Inferior parietal cortex (tissue), 1 donor: ENCODE data around the gene PPP1R1B.

Source experiments
- DNase-seq: peaks from one replicate; pipeline ENCODE4 v3.0.0-alpha.2; 2016; ENCODE audit errors: extremely low spot score

The PPP1R1B gene

GRCh38 chr17:39652587-39653315, 26.0 kb downstream of the PPP1R1B start:
- DNase-seq: no peak

- DNase-seq: no peak
Measured at GRCh38 chr17:39653316-39653661, 26.5 kb downstream of the PPP1R1B start.

DNA sequence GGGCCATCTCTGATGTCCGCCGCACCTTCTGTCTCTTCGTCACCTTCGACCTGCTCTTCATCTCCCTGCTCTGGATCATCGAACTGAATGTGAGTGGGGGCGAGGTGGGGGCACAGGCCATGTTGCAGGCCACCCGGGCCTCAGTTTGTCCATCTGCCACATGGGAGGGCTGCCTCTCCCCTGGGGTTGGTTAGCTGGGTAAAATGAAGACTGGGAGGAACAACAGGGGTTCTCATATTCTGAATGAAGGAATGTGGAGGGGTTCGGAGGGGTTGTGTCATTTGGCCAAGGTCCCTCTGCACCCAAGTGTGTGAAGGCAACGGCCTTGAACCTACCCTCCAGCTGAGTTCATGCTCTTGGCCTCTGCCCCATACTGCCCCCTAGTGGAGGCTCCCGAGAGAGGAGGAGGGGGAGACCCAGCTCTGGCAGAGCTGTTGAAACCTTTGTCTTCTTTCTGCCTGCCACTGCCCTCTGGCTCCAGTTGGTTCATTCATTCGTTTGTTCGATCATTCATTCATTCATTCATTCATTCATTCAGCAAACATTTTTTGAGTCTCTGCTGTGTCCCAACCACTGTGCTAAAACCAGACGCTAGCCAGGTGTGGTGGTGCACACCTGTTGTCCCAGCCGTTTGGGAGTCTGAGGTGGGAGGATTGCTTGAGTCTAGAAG, 27.0 kb downstream of the PPP1R1B start:
- peak; percentile 75 for DNase-seq

DNA sequence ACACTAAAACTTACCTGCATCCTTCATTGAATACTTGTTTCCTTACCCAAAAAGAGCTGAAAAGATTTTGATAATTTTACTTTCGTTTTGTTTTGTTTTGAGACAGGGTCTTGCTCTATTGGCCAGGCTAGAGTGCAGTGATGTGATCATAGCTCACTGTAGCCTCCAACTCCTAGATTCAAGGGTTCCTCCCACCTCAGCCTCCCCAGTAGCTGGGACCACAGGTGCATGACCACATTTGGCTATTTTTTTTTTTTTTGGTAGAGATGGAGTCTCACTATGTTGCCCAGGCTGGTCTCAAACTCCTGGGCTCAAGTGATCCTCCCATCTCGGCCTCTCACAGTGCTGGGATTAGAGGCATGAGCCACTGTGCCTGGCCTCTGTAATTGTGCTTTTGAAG, 28.4 kb downstream of the PPP1R1B start:
- no peak for DNase-seq

DNA sequence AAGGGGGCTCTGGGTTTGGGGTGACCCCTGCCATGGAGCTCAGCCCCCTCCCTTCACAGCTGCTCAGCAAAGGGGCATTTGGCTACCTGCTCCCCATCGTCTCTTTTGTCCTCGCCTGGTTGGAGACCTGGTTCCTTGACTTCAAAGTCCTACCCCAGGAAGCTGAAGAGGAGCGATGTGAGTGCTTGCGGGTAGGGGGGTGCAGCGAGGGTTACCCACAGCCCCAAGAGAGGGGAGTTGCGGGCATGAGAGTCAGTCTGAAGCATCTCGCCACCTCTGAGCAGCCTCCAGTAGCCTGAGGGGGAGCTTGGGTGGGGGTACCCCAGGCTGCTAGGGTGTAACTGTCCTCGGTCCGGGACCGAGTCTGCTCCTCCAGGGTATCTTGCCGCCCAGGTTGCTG, 31.6 kb downstream of the PPP1R1B start:
- no peak for DNase-seq

DNA sequence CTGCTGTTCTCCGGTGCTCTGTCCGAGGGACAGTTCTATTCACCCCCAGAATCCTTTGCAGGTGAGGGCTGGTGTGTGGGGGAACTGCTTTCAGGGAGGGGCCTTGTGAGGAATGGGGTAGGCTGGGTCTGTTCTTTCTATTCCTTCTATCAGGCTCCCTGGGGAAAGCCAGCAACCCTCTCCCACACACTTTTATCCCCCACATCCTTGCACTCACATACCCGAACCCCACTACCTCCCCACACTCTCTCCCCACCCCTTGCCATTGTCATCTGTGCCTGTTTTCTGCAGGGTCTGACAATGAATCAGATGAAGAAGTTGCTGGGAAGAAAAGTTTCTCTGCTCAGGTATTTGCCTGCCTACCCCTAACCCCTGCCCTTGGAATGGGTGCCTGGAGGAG, 32.0 kb downstream of the PPP1R1B start:
- DNase-seq: no peak

DNA sequence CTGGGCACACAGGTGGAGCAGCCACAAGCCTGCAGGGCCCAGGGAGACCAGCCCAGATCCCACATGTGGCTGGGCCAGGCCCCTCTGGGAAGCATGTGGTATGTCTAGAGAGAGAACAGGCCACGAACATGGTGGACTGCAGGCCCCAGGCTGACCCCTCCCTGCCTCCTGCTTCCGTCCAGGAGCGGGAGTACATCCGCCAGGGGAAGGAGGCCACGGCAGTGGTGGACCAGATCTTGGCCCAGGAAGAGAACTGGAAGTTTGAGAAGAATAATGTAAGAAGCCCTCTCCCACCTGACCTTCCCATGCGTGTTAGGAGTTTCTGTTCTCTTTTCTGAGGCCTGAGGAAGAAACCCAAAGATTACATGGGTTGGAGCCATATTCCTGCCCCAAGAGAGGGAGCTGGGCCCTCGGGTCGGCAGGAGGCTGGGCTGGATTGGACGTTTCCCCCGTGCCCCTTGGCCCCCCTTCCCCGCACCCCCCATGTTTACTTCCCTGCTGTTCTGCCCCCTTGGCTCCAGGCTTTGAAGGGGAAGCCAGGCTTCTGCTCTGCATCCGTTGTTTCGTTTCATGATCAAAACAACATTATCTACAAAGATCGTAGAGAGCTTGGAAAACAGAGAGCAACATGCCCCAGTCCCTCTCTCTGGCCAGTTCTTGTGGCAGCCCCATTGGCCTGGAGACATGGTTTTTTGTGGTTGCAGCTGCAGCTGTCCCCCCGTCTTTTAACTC, 32.7 kb downstream of the PPP1R1B start:
- DNase-seq: no peak

DNA sequence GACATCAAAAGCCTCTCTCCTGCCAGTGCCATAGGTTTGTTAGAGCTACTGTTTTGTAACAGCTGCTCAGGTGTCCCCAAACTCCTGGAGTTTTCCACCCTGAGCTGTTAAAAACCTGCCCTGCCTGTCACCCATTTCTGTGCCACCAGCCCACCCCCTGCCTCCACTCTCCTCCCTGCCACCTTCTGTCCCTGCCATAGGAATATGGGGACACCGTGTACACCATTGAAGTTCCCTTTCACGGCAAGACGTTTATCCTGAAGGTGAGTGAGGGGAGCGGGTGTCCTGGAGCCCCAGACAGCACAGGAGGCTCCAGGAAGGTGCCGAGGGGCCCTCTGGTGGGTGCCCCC, 33.2 kb downstream of the PPP1R1B start:
- DNase-seq: no peak

DNA sequence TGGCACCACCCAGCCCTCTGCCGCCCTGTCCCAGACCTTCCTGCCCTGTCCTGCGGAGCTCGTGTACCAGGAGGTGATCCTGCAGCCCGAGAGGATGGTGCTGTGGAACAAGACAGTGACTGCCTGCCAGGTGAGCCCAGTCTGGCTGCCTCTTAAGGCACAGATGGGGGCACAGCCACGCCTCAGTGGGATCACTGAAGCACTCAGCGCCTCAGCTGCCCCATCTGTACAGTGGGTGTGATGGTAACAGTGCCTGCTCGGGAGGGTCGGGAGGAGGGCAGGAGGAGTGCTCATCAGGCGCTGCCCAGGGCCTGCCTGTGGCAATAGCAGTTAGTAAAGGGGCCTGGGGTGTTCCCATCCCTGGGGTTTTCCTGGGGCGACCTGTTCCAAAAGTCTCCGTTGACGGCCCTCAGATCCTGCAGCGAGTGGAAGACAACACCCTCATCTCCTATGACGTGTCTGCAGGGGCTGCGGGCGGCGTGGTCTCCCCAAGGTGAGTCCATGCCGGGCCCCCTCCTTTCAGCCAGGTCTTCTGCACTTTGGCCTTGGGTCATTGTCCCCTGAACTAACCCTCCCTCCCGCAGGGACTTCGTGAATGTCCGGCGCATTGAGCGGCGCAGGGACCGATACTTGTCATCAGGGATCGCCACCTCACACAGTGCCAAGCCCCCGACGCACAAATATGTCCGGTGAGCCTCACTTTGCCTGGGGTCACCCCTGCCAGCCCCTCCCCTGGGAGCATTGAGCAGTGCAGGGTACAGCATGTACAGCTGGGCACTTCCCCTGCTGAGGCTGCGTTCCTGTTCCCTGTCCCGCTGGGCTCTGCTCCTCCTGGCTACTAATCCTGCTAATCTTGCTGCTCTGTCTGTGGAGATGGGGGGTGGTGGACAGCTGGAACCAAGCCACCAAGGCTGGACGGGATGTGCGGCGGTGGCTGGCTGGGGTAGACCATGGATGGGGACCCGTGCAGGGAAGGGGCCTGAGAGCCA, 33.9 kb downstream of the PPP1R1B start:
- DNase-seq: no peak

- no peak for DNase-seq
Measured at GRCh38 chr17:39661744-39662541, 35.2 kb downstream of the PPP1R1B start.

- no peak for DNase-seq
Measured at GRCh38 chr17:39662551-39663339, 36.0 kb downstream of the PPP1R1B start.

- DNase-seq: no peak
Measured at GRCh38 chr17:39663340-39663687, 36.6 kb downstream of the PPP1R1B start.

- no peak for DNase-seq
Measured at GRCh38 chr17:39663688-39664580, 37.2 kb downstream of the PPP1R1B start.

DNA sequence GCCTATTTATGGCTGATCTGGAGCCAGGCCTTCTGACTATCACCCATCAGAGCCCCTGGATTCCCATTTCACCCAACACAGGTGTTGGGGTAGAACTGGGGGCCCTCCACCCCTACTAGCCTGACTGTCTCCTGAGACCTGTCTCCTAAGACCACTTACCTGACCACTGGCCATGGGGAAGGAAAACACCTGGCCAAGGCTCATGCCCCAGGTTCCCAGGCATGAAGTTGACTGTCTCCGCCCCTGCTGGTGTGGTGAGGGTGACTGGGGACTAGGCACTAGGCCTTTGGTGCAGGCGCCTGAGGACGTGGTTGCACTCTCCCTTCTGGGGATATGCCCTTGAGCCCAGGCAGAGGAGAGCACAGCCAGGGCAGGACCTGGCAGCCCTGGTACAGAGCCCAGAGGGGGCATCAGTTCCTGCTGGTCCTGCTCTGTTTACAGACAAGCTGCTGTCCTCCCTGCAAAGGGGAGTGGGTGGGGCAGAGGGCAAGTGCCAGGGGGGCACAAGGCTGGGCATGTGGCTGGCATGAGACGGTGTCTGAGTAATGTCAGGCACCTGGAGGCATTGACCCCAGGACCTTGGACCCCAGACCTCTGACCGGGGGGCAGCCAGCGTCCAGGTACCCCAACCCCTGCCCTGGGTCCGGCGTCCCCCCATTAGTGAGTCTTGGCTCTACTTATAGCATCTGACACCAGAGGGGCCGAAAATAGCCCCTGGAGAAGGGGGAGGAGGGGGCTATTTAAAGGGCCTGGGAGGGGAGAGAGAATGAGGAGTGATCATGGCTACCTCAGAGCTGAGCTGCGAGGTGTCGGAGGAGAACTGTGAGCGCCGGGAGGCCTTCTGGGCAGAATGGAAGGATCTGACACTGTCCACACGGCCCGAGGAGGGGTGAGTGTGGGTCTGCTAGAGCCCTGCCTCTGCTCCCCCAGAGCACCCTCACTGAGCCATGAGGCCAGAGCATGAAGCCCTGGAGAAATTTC, 38.1 kb downstream of the PPP1R1B start, which contains the start of gene TCAP:
Gene TCAP, plus strand, starts transcription at position 769 of the 981 bp plus-strand sequence. Its CDS starts 11 bp downstream, at position 780.
- no peak for DNase-seq

DNA sequence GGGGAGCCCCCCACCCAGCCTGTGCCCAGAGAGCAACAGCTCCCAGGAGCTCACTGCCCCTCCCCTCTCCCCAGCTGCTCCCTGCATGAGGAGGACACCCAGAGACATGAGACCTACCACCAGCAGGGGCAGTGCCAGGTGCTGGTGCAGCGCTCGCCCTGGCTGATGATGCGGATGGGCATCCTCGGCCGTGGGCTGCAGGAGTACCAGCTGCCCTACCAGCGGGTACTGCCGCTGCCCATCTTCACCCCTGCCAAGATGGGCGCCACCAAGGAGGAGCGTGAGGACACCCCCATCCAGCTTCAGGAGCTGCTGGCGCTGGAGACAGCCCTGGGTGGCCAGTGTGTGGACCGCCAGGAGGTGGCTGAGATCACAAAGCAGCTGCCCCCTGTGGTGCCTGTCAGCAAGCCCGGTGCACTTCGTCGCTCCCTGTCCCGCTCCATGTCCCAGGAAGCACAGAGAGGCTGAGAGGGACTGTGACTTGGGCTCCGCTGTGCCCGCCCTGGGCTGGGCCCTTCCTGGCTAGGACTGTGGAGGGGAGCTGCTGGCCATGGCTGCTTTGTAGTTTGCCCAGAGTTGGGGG, 39.0 kb downstream of the PPP1R1B start:
- DNase-seq: no peak

DNA sequence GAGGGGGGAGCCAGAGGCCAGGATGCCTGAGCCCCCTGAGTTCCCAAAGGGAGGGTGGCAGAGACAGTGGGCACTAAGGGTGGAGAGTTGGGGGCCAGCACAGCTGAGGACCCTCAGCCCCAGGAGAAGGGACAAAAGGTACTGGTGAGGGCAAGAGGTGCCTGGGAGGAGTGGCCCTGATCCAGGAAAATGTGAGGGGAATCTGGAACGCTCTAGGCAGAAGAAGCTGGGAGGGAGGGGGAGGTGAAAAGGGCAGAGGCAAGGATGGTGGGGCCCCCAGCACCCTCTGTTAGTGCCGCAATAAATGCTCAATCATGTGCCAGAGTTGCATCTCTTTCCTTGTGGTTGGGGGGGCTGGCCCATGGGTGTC, 39.5 kb downstream of the PPP1R1B start:
- DNase-seq: no peak

- no peak for DNase-seq
Measured at GRCh38 chr17:39666601-39667261, 40.0 kb downstream of the PPP1R1B start.
